Omental fat pad (tissue), 4 donors: Measurements from ENCODE around the gene IGSF11. TPM values are rescaled to one million over a fixed set of nuclear protein-coding genes. Genes with fewer than 3 reads are reported as not detected.

Source experiments
- ATAC-seq: fragments of 150-250 bp; one replicate; pipeline ENCODE4 v1.9.1; 2016; ENCODE audit warnings: mild to moderate bottlenecking, moderate library complexity; ENCODE audit not compliant: low FRiP score
- DNase-seq: peaks from one replicate; pipeline ENCODE4 v3.0.0-alpha.2; 2019; ENCODE audit warnings: low spot score
- total RNA-seq, 4 donors: library from RNA; depleted of rRNA; stranded (reverse); fragments of >200 nt; gene quantifications; one replicate each; pipeline ENCODE4 v1.1.0, GENCODE V29; 2016
- TF ChIP-seq, protein P1 (sequence below), 3 donors: fragments of 450-650 bp; IDR thresholded peaks; one replicate each; pipeline ENCODE4 v1.5.1; 2016 to 2017; ENCODE audit warnings: antibody characterized with exemption in 3 of 3, mild to moderate bottlenecking in 3 of 3, moderate library complexity in 2 of 3

IGSF11 gene
- total RNA-seq, 4 donors from 2014 or later: 0.60 to 1.0 TPM; not detected in 2

DNA sequence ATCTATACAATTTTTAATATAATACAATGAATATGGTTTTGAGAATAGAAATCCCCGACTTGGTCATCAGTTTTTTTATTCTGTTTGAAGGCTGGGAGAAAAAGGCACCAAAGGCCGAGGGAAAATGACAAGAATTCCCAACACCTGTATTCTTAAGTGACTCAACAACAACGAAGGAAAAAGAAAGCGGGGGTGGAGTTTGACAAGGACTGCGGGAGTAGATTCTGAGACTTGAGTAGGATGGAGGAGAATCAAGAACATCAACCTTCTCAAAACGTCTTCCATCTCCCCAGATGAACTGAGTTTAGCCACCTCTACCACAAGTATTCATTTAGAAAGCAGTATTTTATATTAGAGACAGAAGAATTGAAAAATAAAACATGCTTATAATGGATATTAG is 107.2 kb downstream of the IGSF11 start:
- DNase-seq (no peak), ATAC-seq (no peak)
- TF ChIP-seq, protein P1, sequence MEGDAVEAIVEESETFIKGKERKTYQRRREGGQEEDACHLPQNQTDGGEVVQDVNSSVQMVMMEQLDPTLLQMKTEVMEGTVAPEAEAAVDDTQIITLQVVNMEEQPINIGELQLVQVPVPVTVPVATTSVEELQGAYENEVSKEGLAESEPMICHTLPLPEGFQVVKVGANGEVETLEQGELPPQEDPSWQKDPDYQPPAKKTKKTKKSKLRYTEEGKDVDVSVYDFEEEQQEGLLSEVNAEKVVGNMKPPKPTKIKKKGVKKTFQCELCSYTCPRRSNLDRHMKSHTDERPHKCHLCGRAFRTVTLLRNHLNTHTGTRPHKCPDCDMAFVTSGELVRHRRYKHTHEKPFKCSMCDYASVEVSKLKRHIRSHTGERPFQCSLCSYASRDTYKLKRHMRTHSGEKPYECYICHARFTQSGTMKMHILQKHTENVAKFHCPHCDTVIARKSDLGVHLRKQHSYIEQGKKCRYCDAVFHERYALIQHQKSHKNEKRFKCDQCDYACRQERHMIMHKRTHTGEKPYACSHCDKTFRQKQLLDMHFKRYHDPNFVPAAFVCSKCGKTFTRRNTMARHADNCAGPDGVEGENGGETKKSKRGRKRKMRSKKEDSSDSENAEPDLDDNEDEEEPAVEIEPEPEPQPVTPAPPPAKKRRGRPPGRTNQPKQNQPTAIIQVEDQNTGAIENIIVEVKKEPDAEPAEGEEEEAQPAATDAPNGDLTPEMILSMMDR (IDR thresholded peaks at IDR 0.05): no peak

DNA sequence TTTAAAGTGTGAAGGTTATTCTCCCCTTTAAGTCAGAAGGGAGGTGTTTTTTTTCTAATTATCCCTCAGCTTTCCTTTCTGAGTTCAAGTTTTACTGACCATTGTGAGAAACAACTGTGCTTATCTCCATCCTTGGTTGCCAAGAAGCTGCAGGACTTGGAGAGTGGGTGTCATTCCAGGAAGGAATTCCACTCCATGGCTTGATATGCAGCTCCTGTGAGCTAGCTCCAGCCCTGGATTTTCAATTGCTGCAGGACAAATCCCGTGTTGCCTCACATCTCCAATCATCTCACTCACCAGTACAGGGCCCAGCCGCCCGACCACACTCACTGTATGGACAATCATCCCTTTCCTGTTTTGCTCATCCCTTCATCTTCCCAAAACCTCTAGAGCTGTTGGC is 122.5 kb downstream of the IGSF11 start:
- DNase-seq (no peak), ATAC-seq (no peak)
- TF ChIP-seq, protein P1 (IDR thresholded peaks at IDR 0.05): no peak

DNA sequence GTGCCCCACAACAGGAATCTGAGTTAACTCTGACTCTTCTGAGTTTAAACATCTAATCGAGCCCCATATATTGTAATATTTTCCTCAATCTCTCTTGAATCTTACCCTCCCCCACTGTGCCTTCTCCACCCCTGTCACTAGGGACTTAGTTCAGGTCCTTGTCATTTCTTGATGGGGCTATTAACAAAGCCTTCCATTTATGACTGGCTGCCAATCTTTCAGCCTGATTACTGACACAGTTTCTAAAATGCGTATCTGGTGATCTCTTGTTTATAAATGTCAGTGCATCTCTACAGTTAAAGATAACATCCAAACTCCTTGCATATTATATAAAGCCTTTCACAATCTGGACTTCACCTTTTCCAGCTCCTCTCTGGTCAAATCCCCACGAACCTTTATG is 124.3 kb downstream of the IGSF11 start:
- ATAC-seq (no peak), DNase-seq (no peak)
- TF ChIP-seq, protein P1 (IDR thresholded peaks at IDR 0.05): no peak

DNA sequence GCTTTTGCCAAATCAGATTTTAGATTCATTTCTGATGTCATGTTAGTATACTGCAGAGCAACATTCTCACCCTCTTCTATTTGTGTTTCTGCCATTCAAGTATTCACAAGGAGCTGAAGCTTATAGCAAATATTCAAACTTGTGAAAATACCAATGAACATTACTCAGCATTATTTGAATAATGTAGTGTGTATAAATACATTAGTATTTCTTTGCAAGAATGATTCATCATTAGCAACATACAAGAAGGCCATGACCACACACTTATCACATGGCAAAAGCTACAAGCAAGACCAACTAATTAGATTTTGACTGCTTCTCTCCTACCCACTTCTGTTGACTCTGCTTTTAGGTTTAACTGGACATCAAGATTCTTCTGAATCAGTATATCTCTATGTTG is 124.9 kb downstream of the IGSF11 start:
- ATAC-seq: no peak
- TF ChIP-seq, protein P1 (IDR thresholded peaks at IDR 0.05): no peak
- no peak for DNase-seq

DNA sequence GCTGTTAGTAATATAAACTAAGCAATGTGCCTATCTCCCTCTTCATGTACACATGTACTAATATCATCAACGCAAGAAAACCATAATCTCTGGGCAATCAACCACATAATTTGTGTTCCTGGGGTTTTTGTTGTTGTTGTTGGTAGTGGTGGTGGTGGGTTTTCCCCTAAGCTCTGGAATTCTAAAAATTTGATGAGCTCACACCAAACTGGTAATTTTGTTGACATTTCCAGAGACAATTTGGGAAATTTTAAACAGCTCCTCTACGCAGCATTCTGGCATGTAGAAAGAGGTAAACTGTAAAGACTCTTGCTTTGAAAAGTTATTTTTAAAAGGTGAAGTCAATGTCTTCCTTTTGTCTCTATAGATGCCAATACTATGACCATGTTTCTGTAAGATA is 126.7 kb downstream of the IGSF11 start:
- TF ChIP-seq, protein P1 (IDR thresholded peaks at IDR 0.05): no peak
- ATAC-seq (no peak), DNase-seq (no peak)

DNA sequence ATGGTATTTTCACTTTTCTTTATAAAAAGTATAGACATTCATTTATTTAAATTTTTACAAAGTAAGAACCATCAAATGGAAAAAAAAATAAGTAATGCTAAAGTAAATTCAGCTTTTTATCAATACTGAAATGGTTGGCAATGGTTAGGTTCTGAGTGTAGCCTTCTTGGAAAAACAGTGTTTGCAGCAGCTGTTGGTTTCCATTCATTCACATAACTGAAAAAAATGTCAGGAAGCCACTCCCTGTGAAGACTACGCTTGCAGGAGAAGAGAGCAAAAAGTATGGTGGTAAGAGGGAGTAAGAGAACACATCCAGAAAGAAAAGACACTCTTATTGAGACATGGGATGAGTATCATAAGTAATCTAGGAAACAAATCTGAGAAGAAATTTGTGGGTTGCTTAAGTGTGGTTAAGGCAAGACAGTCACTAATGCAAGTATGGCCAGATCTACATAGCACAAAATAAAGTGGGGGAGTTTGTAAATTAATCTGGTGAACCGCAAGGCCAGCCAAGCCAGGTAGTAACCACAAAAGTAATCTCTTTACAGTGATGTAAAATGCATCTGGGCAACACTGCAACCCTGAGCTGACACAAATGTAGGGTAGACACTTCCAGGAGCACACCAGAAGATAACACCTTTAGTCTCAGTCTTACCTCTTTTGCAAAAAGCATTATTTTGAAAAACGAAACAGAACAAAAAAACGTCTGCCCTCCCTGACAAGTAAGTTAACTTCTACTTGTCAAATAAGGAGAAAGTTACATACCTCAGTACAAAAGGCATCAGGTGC is 133.7 kb downstream of the IGSF11 start:
- ATAC-seq (no peak), DNase-seq (no peak)
- TF ChIP-seq, protein P1 (IDR thresholded peaks at IDR 0.05): no peak

DNA sequence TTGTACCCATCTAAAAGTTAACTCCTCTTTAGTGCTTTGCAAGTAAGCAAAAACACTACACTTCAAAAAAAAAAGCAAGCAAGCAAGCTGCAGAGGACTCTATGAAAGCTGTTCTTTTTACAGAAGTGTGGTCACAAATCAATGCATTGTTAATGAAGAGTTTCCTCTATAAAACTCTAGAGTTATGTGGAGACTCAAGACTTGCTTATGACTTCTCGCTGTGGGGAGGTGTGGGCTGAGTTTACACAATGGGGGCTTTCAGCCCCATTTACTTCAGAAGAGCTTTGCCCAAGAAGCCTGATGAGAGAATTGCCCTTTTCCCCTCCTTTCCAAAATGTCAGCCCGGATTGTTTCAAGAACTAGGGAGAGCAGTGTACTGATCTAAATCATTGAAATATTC is 144.4 kb downstream of the IGSF11 start:
- TF ChIP-seq, protein P1 (IDR thresholded peaks at IDR 0.05): no peak
- DNase-seq (no peak), ATAC-seq (no peak)
